Endothelial cell of umbilical vein (primary cell): ENCODE data around the gene PRR14.

Experiments
- EZH2 ChIP-seq: IDR thresholded peaks from 2 replicates; pipeline ENCODE4 v1.6.1; 2012; ENCODE audit warnings: borderline replicate concordance, low read depth, mild to moderate bottlenecking, moderate library complexity, low read length, inconsistent platforms; ENCODE audit not compliant: severe bottlenecking
- FOS ChIP-seq: IDR thresholded peaks from 2 replicates; pipeline ENCODE4 v1.6.1; 2011; ENCODE audit warnings: mild to moderate bottlenecking, low read length, moderate library complexity, borderline replicate concordance; ENCODE audit not compliant: insufficient read depth
- GATA2 ChIP-seq: IDR thresholded peaks from 2 replicates; pipeline ENCODE4 v1.7.0; 2011; ENCODE audit warnings: low read depth, mild to moderate bottlenecking, moderate library complexity, mixed read lengths, low read length; ENCODE audit not compliant: insufficient read length, insufficient read depth
- JUN ChIP-seq: IDR thresholded peaks from 2 replicates; pipeline ENCODE4 v1.6.1; 2011; ENCODE audit warnings: borderline replicate concordance, low read depth; ENCODE audit not compliant: insufficient read length, insufficient read depth
- MYC ChIP-seq: IDR thresholded peaks from one replicate; pipeline ENCODE4 v1.6.1; 2011; ENCODE audit warnings: mild to moderate bottlenecking, low read depth, low read length
- POLR2A ChIP-seq: IDR thresholded peaks from 2 replicates; pipeline ENCODE4 v1.6.1; 2012; ENCODE audit warnings: low read depth, mild to moderate bottlenecking, control low read depth, low read length
- POLR2AphosphoS5 ChIP-seq: IDR thresholded peaks from 2 replicates; pipeline ENCODE4 v1.6.1; 2012; ENCODE audit warnings: low read depth, mild to moderate bottlenecking, control low read depth, low read length, moderate library complexity; ENCODE audit not compliant: insufficient read depth
- TF ChIP-seq, protein P1 (sequence below), 2 donors: IDR thresholded peaks; 1 replicate in 1 of 2; 2 replicates in 1 of 2; pipeline ENCODE4 v1.5.1; 2011; ENCODE audit warnings: low read length in 2 of 2, mild to moderate bottlenecking in 2 of 2, moderate library complexity in 2 of 2, control low read depth in 1 of 2, inconsistent platforms in 1 of 2, low read depth in 1 of 2; ENCODE audit not compliant: insufficient read depth in 1 of 2; ENCODE audit errors: extremely low read depth in 1 of 2
- TF ChIP-seq, protein P2 (sequence below): IDR thresholded peaks from 2 replicates; pipeline ENCODE4 v1.6.1; 2011; ENCODE audit not compliant: insufficient read depth, insufficient read length

- TF ChIP-seq EZH2 = no peak
- TF ChIP-seq, protein P1, sequence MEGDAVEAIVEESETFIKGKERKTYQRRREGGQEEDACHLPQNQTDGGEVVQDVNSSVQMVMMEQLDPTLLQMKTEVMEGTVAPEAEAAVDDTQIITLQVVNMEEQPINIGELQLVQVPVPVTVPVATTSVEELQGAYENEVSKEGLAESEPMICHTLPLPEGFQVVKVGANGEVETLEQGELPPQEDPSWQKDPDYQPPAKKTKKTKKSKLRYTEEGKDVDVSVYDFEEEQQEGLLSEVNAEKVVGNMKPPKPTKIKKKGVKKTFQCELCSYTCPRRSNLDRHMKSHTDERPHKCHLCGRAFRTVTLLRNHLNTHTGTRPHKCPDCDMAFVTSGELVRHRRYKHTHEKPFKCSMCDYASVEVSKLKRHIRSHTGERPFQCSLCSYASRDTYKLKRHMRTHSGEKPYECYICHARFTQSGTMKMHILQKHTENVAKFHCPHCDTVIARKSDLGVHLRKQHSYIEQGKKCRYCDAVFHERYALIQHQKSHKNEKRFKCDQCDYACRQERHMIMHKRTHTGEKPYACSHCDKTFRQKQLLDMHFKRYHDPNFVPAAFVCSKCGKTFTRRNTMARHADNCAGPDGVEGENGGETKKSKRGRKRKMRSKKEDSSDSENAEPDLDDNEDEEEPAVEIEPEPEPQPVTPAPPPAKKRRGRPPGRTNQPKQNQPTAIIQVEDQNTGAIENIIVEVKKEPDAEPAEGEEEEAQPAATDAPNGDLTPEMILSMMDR (IDR thresholded peaks at IDR 0.05; ENCODE audit: extremely low read depth in 1 of 2, insufficient read depth in 1 of 2, low read depth in 1 of 2, low read length in 2 of 2) = no peak
- TF ChIP-seq POLR2A = no peak
- TF ChIP-seq FOS = no peak
- TF ChIP-seq JUN = no peak
- TF ChIP-seq GATA2 = no peak
- TF ChIP-seq, protein P2, sequence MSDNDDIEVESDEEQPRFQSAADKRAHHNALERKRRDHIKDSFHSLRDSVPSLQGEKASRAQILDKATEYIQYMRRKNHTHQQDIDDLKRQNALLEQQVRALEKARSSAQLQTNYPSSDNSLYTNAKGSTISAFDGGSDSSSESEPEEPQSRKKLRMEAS = no peak
- TF ChIP-seq POLR2AphosphoS5 = no peak
- no peak for TF ChIP-seq MYC
Observed at GRCh38 chr16:30603945-30604315, 46.8 kb upstream of the PRR14 start.
